Measurements from ENCODE around the gene CT47C1.

CT47C1 gene

GRCh38 chrX:119071381-119071780, 1.4 kb upstream of the CT47C1 start:
- Histone ChIP-seq H3K27me3 (replicated peaks; ENCODE audit: control insufficient read depth, insufficient read depth, low read length, poor library complexity, severe bottlenecking) (no peaks in the 10 kb centered on the region), H3K27ac (ENCODE audit: insufficient read depth, low read length, poor library complexity, severe bottlenecking) (no peak overlapping the region), H3K36me3 (ENCODE audit: control insufficient read depth, insufficient read depth, low read length) (no peaks in the 10 kb centered on the region), H3K4me3 (ENCODE audit: insufficient read depth, low read depth, low read length, poor library complexity, severe bottlenecking) (no peak overlapping the region), H3K9me3 (ENCODE audit: control insufficient read depth, low read length) (no peaks in the 10 kb centered on the region), H3K4me1 (ENCODE audit: control insufficient read depth, insufficient read depth, low read length, poor library complexity, severe bottlenecking) (no peaks in the 10 kb centered on the region)
- no peak for DNase-seq

- no peaks in the 10 kb centered on the region for H3K4me1 ChIP-seq (ENCODE audit: control insufficient read depth, insufficient read depth, low read length, poor library complexity, severe bottlenecking)
- H3K36me3 ChIP-seq (ENCODE audit: control insufficient read depth, insufficient read depth, low read length) = no peaks in the 10 kb centered on the region
- H3K27me3 ChIP-seq (replicated peaks; ENCODE audit: control insufficient read depth, insufficient read depth, low read length, poor library complexity, severe bottlenecking) = no peaks in the 10 kb centered on the region
- no peak for DNase-seq
- no peak overlapping the region for H3K4me3 ChIP-seq (ENCODE audit: insufficient read depth, low read depth, low read length, poor library complexity, severe bottlenecking)
- no peak overlapping the region for H3K27ac ChIP-seq (ENCODE audit: insufficient read depth, low read length, poor library complexity, severe bottlenecking)
- no peaks in the 10 kb centered on the region for H3K9me3 ChIP-seq (ENCODE audit: control insufficient read depth, low read length)
These were observed 560 bp downstream of the CT47C1 start for GRCh38 chrX:119073200-119073905.

- DNase-seq = no peak
- no peak overlapping the region for H3K27ac ChIP-seq (ENCODE audit: insufficient read depth, low read length, poor library complexity, severe bottlenecking)
- H3K4me1 ChIP-seq (ENCODE audit: control insufficient read depth, insufficient read depth, low read length, poor library complexity, severe bottlenecking) = no peaks in the 10 kb centered on the region
- H3K27me3 ChIP-seq (replicated peaks; ENCODE audit: control insufficient read depth, insufficient read depth, low read length, poor library complexity, severe bottlenecking) = no peaks in the 10 kb centered on the region
- no peaks in the 10 kb centered on the region for H3K36me3 ChIP-seq (ENCODE audit: control insufficient read depth, insufficient read depth, low read length)
- no peak overlapping the region for H3K4me3 ChIP-seq (ENCODE audit: insufficient read depth, low read depth, low read length, poor library complexity, severe bottlenecking)
- no peaks in the 10 kb centered on the region for H3K9me3 ChIP-seq (ENCODE audit: control insufficient read depth, low read length)
These were observed 1.1 kb downstream of the CT47C1 start for GRCh38 chrX:119073911-119074310.

- no peaks in the 10 kb centered on the region for H3K4me1 ChIP-seq (ENCODE audit: control insufficient read depth, insufficient read depth, low read length, poor library complexity, severe bottlenecking)
- no peak overlapping the region for H3K4me3 ChIP-seq (ENCODE audit: insufficient read depth, low read depth, low read length, poor library complexity, severe bottlenecking)
- H3K27ac ChIP-seq (ENCODE audit: insufficient read depth, low read length, poor library complexity, severe bottlenecking) = no peak overlapping the region
- DNase-seq = no peak
- H3K27me3 ChIP-seq (replicated peaks; ENCODE audit: control insufficient read depth, insufficient read depth, low read length, poor library complexity, severe bottlenecking) = no peaks in the 10 kb centered on the region
- H3K9me3 ChIP-seq (ENCODE audit: control insufficient read depth, low read length) = no peaks in the 10 kb centered on the region
- H3K36me3 ChIP-seq (ENCODE audit: control insufficient read depth, insufficient read depth, low read length) = no peaks in the 10 kb centered on the region
These were observed 2.7 kb downstream of the CT47C1 start for GRCh38 chrX:119075270-119076025.

- Histone ChIP-seq H3K27me3 (replicated peaks; ENCODE audit: control insufficient read depth, insufficient read depth, low read length, poor library complexity, severe bottlenecking) (no peaks in the 10 kb centered on the region), H3K9me3 (ENCODE audit: control insufficient read depth, low read length) (no peaks in the 10 kb centered on the region), H3K36me3 (ENCODE audit: control insufficient read depth, insufficient read depth, low read length) (no peaks in the 10 kb centered on the region), H3K4me1 (ENCODE audit: control insufficient read depth, insufficient read depth, low read length, poor library complexity, severe bottlenecking) (no peaks in the 10 kb centered on the region), H3K27ac (ENCODE audit: insufficient read depth, low read length, poor library complexity, severe bottlenecking) (no peak overlapping the region), H3K4me3 (ENCODE audit: insufficient read depth, low read depth, low read length, poor library complexity, severe bottlenecking) (no peak overlapping the region)
- DNase-seq = no peak
These were observed 9.5 kb downstream of the CT47C1 start for GRCh38 chrX:119082278-119082677.

- Histone ChIP-seq H3K27ac (ENCODE audit: insufficient read depth, low read length, poor library complexity, severe bottlenecking) (no peak overlapping the region), H3K27me3 (replicated peaks; ENCODE audit: control insufficient read depth, insufficient read depth, low read length, poor library complexity, severe bottlenecking) (no peaks in the 10 kb centered on the region)
- no peak for DNase-seq
These were observed 12.0 kb downstream of the CT47C1 start for GRCh38 chrX:119084766-119085165.

GRCh38 chrX:119087121-119087520, 14.3 kb downstream of the CT47C1 start:
- no peaks in the 10 kb centered on the region for H3K4me1 ChIP-seq (ENCODE audit: control insufficient read depth, insufficient read depth, low read length, poor library complexity, severe bottlenecking)
- no peaks in the 10 kb centered on the region for H3K27me3 ChIP-seq (replicated peaks; ENCODE audit: control insufficient read depth, insufficient read depth, low read length, poor library complexity, severe bottlenecking)
- no peaks in the 10 kb centered on the region for H3K9me3 ChIP-seq (ENCODE audit: control insufficient read depth, low read length)
- no peak overlapping the region for H3K4me3 ChIP-seq (ENCODE audit: insufficient read depth, low read depth, low read length, poor library complexity, severe bottlenecking)
- DNase-seq = no peak
- H3K27ac ChIP-seq (ENCODE audit: insufficient read depth, low read length, poor library complexity, severe bottlenecking) = no peak overlapping the region
- no peaks in the 10 kb centered on the region for H3K36me3 ChIP-seq (ENCODE audit: control insufficient read depth, insufficient read depth, low read length)

More at GRCh38 chrX:119084766-119085165, 12.0 kb downstream of the CT47C1 start:
- Histone ChIP-seq H3K4me3 (ENCODE audit: insufficient read depth, low read depth, low read length, poor library complexity, severe bottlenecking) (no peak overlapping the region), H3K9me3 (ENCODE audit: control insufficient read depth, low read length) (no peaks in the 10 kb centered on the region), H3K4me1 (ENCODE audit: control insufficient read depth, insufficient read depth, low read length, poor library complexity, severe bottlenecking) (no peaks in the 10 kb centered on the region), H3K36me3 (ENCODE audit: control insufficient read depth, insufficient read depth, low read length) (no peaks in the 10 kb centered on the region)

- Histone ChIP-seq H3K4me3 (ENCODE audit: insufficient read depth, low read depth, low read length, poor library complexity, severe bottlenecking) (no peak overlapping the region), H3K36me3 (ENCODE audit: control insufficient read depth, insufficient read depth, low read length) (no peaks in the 10 kb centered on the region), H3K27me3 (replicated peaks; ENCODE audit: control insufficient read depth, insufficient read depth, low read length, poor library complexity, severe bottlenecking) (no peaks in the 10 kb centered on the region), H3K9me3 (ENCODE audit: control insufficient read depth, low read length) (no peaks in the 10 kb centered on the region), H3K4me1 (ENCODE audit: control insufficient read depth, insufficient read depth, low read length, poor library complexity, severe bottlenecking) (no peaks in the 10 kb centered on the region), H3K27ac (ENCODE audit: insufficient read depth, low read length, poor library complexity, severe bottlenecking) (no peak overlapping the region)
- no peak for DNase-seq
These were observed 16.8 kb downstream of the CT47C1 start for GRCh38 chrX:119089619-119090018.

- Histone ChIP-seq H3K36me3 (ENCODE audit: control insufficient read depth, insufficient read depth, low read length) (no peaks in the 10 kb centered on the region), H3K9me3 (ENCODE audit: control insufficient read depth, low read length) (no peaks in the 10 kb centered on the region), H3K4me1 (ENCODE audit: control insufficient read depth, insufficient read depth, low read length, poor library complexity, severe bottlenecking) (no peaks in the 10 kb centered on the region), H3K27ac (ENCODE audit: insufficient read depth, low read length, poor library complexity, severe bottlenecking) (no peak overlapping the region), H3K27me3 (replicated peaks; ENCODE audit: control insufficient read depth, insufficient read depth, low read length, poor library complexity, severe bottlenecking) (no peaks in the 10 kb centered on the region), H3K4me3 (ENCODE audit: insufficient read depth, low read depth, low read length, poor library complexity, severe bottlenecking) (no peak overlapping the region)
- DNase-seq = no peak
These were observed 17.8 kb downstream of the CT47C1 start for GRCh38 chrX:119090627-119091026.

- H3K4me3 ChIP-seq (ENCODE audit: insufficient read depth, low read depth, low read length, poor library complexity, severe bottlenecking) = no peak overlapping the region
- no peak for DNase-seq
- H3K27ac ChIP-seq (ENCODE audit: insufficient read depth, low read length, poor library complexity, severe bottlenecking) = no peak overlapping the region
These were observed 21.4 kb downstream of the CT47C1 start for GRCh38 chrX:119093991-119094735.

More at GRCh38 chrX:119093991-119094735, 21.4 kb downstream of the CT47C1 start:
- Histone ChIP-seq H3K27me3 (replicated peaks; ENCODE audit: control insufficient read depth, insufficient read depth, low read length, poor library complexity, severe bottlenecking) (no peaks in the 10 kb centered on the region), H3K9me3 (ENCODE audit: control insufficient read depth, low read length) (no peaks in the 10 kb centered on the region), H3K4me1 (ENCODE audit: control insufficient read depth, insufficient read depth, low read length, poor library complexity, severe bottlenecking) (no peaks in the 10 kb centered on the region), H3K36me3 (ENCODE audit: control insufficient read depth, insufficient read depth, low read length) (no peaks in the 10 kb centered on the region)

Measured in effector memory CD4-positive, alpha-beta T cell (primary cell).